Liver (tissue), 9 donors: ENCODE data around the gene GCNT2. TPM values are rescaled to one million over a fixed set of nuclear protein-coding genes. Genes with fewer than 3 reads are reported as not detected.

ENCODE experiments used
- DNase-seq: peaks from one replicate; pipeline ENCODE4 v3.0.0-alpha.2; 2017; ENCODE audit warnings: low spot score
- H3K27ac ChIP-seq, 2 donors: one replicate each; pipeline ENCODE4 v1.7.0; 2013; ENCODE audit warnings: inconsistent platforms in 2 of 2, low read length in 2 of 2, control low read depth in 1 of 2, low read depth in 1 of 2, mild to moderate bottlenecking in 1 of 2
- H3K27me3 ChIP-seq, 4 donors: one replicate each; pipeline versions ENCODE4 v1.6.1 to v1.7.0; 2013; ENCODE audit warnings: low read length in 3 of 4, inconsistent platforms in 1 of 4, mild to moderate bottlenecking in 1 of 4, moderate library complexity in 1 of 4; ENCODE audit not compliant: control insufficient read depth in 4 of 4, insufficient read depth in 4 of 4
- H3K36me3 ChIP-seq, 4 donors: one replicate each; pipeline versions ENCODE4 v1.6.1 to v1.7.0; 2013; ENCODE audit warnings: low read length in 3 of 4, mild to moderate bottlenecking in 3 of 4, low read depth in 1 of 4, moderate library complexity in 1 of 4; ENCODE audit not compliant: control insufficient read depth in 4 of 4, insufficient read depth in 3 of 4
- H3K4me1 ChIP-seq, 4 donors: one replicate each; pipeline versions ENCODE4 v1.6.1 to v1.7.0; 2013; ENCODE audit warnings: low read length in 3 of 4, mild to moderate bottlenecking in 3 of 4, moderate library complexity in 1 of 4; ENCODE audit not compliant: control insufficient read depth in 4 of 4, insufficient read depth in 4 of 4
- H3K4me3 ChIP-seq, 3 donors: one replicate each; pipeline versions ENCODE4 v1.6.1 to v1.7.0; 2013; ENCODE audit warnings: low read length in 3 of 3, control low read depth in 1 of 3, low read depth in 1 of 3, mild to moderate bottlenecking in 1 of 3
- H3K9ac ChIP-seq, 2 donors: one replicate each; pipeline ENCODE4 v1.7.0; 2013; ENCODE audit warnings: low read length in 2 of 2, mild to moderate bottlenecking in 2 of 2, moderate library complexity in 2 of 2, control low read depth in 1 of 2, low read depth in 1 of 2
- H3K9me3 ChIP-seq, 4 donors: one replicate each; pipeline versions ENCODE4 v1.6.1 to v1.7.0; 2013; ENCODE audit warnings: low read length in 3 of 4; ENCODE audit not compliant: control insufficient read depth in 4 of 4
- EGR1 ChIP-seq, 2 donors: IDR thresholded peaks; 2 replicates each; pipeline ENCODE4 v1.6.1; 2016 to 2018; ENCODE audit warnings: antibody characterized with exemption in 2 of 2, low read depth in 2 of 2
- FOXA1 ChIP-seq: IDR thresholded peaks from 2 replicates; pipeline ENCODE4 v1.6.1; 2016; ENCODE audit warnings: antibody characterized with exemption
- FOXA2 ChIP-seq: IDR thresholded peaks from 2 replicates; pipeline ENCODE4 v1.6.1; 2016; ENCODE audit warnings: antibody characterized with exemption
- GABPA ChIP-seq, 2 donors: IDR thresholded peaks in 1 of 2; conservative IDR thresholded peaks in 1 of 2; 2 replicates each; pipeline ENCODE4 v1.6.1; 2016; ENCODE audit warnings: antibody characterized with exemption in 2 of 2, mild to moderate bottlenecking in 1 of 2, moderate library complexity in 1 of 2
- HNF4A ChIP-seq, 2 donors: conservative IDR thresholded peaks; 2 replicates each; pipeline ENCODE4 v1.6.1; 2016; ENCODE audit warnings: antibody characterized with exemption in 2 of 2, mild to moderate bottlenecking in 2 of 2
- HNF4G ChIP-seq: IDR thresholded peaks from 2 replicates; pipeline ENCODE4 v1.6.1; 2016; ENCODE audit warnings: antibody characterized with exemption
- JUND ChIP-seq, 2 donors: IDR thresholded peaks; 2 replicates each; pipeline ENCODE4 v1.6.1; 2016; ENCODE audit warnings: antibody characterized with exemption in 2 of 2
- NR2F2 ChIP-seq: IDR thresholded peaks from 2 replicates; pipeline ENCODE4 v1.6.1; 2016; ENCODE audit warnings: antibody characterized with exemption
- RAD21 ChIP-seq, 2 donors: IDR thresholded peaks; 2 replicates each; pipeline ENCODE4 v1.6.1; 2016; ENCODE audit warnings: antibody characterized with exemption in 2 of 2, mild to moderate bottlenecking in 2 of 2
- RXRA ChIP-seq, 2 donors: IDR thresholded peaks; 2 replicates each; pipeline ENCODE4 v1.6.1; 2017 to 2018; ENCODE audit warnings: antibody characterized with exemption in 2 of 2, mild to moderate bottlenecking in 1 of 2
- SP1 ChIP-seq: IDR thresholded peaks from 2 replicates; pipeline ENCODE4 v1.6.1; 2018; ENCODE audit warnings: antibody characterized with exemption, mild to moderate bottlenecking
- TAF1 ChIP-seq: conservative IDR thresholded peaks from 2 replicates; pipeline ENCODE4 v1.6.1; 2016; ENCODE audit warnings: antibody characterized with exemption, mild to moderate bottlenecking
- YY1 ChIP-seq: IDR thresholded peaks from 2 replicates; pipeline ENCODE4 v1.6.1; 2016; ENCODE audit warnings: antibody characterized with exemption, mild to moderate bottlenecking
- WGBS: extraction: QIAGEN DNeasy Blood & Tissue Kit; methylation state at CpG from one replicate; pipeline ENCODE4 v1.1.7; 2013; 5-methylcytosine and 5-hydroxymethylcytosine counted together
- polyA plus RNA-seq, 2 donors: library from polyadenylated mRNA; stranded (reverse) in 1 of 2; unstranded in 1 of 2; fragments of 200-250 nt in 1 of 2; fragments of >200 nt in 1 of 2; fragmentation: Nextera tagmentation in 1 of 2; extraction: Ambion mirVana in 1 of 2; gene quantifications; one replicate each; pipeline versions ENCODE4 v1.2.1 to v1.2.3, GENCODE V29; 2013 to 2015
- total RNA-seq, 2 donors: library from RNA; depleted of rRNA; stranded (reverse); fragments of >200 nt; gene quantifications; one replicate each; pipeline ENCODE4 v1.2.3, GENCODE V29; 2014
- TF ChIP-seq, protein P1 (sequence below): IDR thresholded peaks from 2 replicates; pipeline ENCODE4 v1.6.1; 2016; ENCODE audit warnings: antibody characterized with exemption
- TF ChIP-seq, protein P2 (sequence below): IDR thresholded peaks from 2 replicates; pipeline ENCODE4 v1.6.1; 2016; ENCODE audit warnings: antibody characterized with exemption, mild to moderate bottlenecking
- TF ChIP-seq, protein P3 (sequence below): IDR thresholded peaks from 2 replicates; pipeline ENCODE4 v1.6.1; 2016; ENCODE audit warnings: antibody characterized with exemption
- TF ChIP-seq, protein P4 (sequence below): IDR thresholded peaks from 2 replicates; pipeline ENCODE4 v1.6.1; 2016; ENCODE audit warnings: antibody characterized with exemption
- TF ChIP-seq, protein P5 (sequence below): fragments of 150-350 bp; IDR thresholded peaks from 2 replicates; pipeline ENCODE4 v1.5.1; 2017; ENCODE audit warnings: improper control_type of control experiment, low read depth, low read length; ENCODE audit not compliant: missing input control
- donor health status: healthy.
- donor health status: healthy.
- donor health status: healthy.
- donor health status: healthy.
- donor health status: healthy.

GCNT2 gene
- total and polyA plus RNA-seq, 4 donors: 2.8 to 16.7 (median 4.2) TPM

DNA sequence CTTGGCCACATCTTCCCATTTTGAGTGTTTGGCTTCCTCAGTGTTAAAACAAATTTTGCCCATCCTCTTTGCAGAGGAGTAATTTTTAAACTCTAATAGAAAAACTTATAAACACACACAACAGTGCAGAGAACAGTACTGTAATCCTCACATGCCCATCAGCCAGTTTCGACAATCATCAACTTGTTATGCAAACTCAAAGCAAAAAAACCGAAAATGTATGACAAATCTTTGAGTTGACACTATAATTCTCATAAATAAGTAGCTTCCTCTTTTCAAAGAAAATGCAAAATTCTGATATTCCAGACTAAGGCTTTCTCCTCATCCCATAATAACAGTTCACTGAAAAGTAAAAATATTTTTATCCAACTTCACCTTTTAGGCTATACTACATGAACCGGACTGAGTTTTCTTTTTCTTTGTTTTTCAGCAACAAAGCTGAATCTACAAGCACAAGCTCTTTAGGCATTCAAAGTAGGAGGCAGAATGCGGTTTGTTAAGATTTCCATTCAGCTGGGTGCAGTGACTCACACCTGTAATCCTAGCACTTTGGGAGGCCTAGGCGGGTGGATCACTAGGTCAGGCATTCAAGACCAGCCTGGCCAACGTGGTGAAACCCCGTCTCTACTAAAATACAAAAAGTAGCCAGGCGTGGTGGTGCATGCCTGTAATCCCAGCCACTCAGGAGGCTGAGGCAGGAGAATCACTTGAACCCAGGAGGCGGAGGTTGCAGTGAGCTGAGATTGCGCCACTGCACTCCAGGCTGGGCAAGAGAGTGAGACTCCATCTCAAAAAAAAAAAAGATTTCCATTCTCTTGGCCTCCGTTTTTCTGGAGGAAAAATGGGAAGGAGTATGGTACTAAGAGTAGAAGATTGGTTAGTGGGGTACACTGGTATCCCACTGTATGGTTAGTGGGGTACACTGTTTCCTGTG lies 74.8 kb downstream of the GCNT2 start:
- no peak overlapping the region for H3K9ac ChIP-seq
- H3K9me3 ChIP-seq: no peaks in the 10 kb centered on the region
- H3K27me3 ChIP-seq: no peaks in the 10 kb centered on the region
- DNase-seq: no peak
- H3K4me3 ChIP-seq: no peak overlapping the region
- H3K27ac ChIP-seq: no peak overlapping the region
- H3K36me3 ChIP-seq: no peaks in the 10 kb centered on the region
- TF ChIP-seq EGR1 (IDR thresholded peaks at IDR 0.05; ENCODE audit: low read depth in 2 of 2) (no peak), NR2F2 (no peak)
- peaks cover 0 to 12% (median 5%) of the 10 kb centered on the region in 4 donors for H3K4me1 ChIP-seq
- 88% methylated on average over 11 of the region's 11 CpGs for WGBS

DNA sequence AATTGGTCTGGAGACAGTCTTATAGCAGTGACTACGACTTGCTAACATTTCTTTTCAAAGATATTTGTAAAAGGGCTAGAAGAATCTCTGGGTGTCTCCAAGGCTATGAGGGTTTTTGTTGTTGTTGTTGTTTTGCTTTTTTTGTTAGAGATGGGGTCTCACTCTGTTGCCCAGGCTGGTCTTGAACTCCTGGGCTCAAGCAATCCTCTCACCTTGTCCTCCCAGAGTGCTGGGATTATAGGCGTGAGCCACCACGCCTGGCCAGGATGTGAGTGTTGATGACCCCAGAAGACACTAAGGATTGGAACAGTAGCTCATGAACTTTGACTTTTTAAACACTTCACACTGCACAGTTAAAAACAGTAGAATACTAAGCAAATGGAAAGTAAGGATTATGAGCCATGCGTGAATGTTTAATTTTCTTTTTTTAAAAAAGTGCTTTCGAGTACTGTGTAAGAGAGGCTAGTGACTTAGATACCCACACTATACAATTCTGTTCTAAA lies 76.4 kb downstream of the GCNT2 start:
- TF ChIP-seq GABPA (IDR thresholded peaks at IDR 0.05 in 1 of 2, conservative IDR thresholded peaks at IDR 0.05 in 1 of 2): no peak
- TF ChIP-seq, protein P1, sequence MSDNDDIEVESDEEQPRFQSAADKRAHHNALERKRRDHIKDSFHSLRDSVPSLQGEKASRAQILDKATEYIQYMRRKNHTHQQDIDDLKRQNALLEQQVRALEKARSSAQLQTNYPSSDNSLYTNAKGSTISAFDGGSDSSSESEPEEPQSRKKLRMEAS: no peak
- TF ChIP-seq, protein P2, sequence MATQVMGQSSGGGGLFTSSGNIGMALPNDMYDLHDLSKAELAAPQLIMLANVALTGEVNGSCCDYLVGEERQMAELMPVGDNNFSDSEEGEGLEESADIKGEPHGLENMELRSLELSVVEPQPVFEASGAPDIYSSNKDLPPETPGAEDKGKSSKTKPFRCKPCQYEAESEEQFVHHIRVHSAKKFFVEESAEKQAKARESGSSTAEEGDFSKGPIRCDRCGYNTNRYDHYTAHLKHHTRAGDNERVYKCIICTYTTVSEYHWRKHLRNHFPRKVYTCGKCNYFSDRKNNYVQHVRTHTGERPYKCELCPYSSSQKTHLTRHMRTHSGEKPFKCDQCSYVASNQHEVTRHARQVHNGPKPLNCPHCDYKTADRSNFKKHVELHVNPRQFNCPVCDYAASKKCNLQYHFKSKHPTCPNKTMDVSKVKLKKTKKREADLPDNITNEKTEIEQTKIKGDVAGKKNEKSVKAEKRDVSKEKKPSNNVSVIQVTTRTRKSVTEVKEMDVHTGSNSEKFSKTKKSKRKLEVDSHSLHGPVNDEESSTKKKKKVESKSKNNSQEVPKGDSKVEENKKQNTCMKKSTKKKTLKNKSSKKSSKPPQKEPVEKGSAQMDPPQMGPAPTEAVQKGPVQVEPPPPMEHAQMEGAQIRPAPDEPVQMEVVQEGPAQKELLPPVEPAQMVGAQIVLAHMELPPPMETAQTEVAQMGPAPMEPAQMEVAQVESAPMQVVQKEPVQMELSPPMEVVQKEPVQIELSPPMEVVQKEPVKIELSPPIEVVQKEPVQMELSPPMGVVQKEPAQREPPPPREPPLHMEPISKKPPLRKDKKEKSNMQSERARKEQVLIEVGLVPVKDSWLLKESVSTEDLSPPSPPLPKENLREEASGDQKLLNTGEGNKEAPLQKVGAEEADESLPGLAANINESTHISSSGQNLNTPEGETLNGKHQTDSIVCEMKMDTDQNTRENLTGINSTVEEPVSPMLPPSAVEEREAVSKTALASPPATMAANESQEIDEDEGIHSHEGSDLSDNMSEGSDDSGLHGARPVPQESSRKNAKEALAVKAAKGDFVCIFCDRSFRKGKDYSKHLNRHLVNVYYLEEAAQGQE: no peak
- no peak for TF ChIP-seq FOXA2
- no peak for TF ChIP-seq TAF1
- TF ChIP-seq, protein P3, sequence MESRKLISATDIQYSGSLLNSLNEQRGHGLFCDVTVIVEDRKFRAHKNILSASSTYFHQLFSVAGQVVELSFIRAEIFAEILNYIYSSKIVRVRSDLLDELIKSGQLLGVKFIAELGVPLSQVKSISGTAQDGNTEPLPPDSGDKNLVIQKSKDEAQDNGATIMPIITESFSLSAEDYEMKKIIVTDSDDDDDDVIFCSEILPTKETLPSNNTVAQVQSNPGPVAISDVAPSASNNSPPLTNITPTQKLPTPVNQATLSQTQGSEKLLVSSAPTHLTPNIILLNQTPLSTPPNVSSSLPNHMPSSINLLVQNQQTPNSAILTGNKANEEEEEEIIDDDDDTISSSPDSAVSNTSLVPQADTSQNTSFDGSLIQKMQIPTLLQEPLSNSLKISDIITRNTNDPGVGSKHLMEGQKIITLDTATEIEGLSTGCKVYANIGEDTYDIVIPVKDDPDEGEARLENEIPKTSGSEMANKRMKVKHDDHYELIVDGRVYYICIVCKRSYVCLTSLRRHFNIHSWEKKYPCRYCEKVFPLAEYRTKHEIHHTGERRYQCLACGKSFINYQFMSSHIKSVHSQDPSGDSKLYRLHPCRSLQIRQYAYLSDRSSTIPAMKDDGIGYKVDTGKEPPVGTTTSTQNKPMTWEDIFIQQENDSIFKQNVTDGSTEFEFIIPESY: no peak
- TF ChIP-seq, protein P4, sequence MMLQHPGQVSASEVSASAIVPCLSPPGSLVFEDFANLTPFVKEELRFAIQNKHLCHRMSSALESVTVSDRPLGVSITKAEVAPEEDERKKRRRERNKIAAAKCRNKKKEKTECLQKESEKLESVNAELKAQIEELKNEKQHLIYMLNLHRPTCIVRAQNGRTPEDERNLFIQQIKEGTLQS: no peak
- TF ChIP-seq, protein P5, sequence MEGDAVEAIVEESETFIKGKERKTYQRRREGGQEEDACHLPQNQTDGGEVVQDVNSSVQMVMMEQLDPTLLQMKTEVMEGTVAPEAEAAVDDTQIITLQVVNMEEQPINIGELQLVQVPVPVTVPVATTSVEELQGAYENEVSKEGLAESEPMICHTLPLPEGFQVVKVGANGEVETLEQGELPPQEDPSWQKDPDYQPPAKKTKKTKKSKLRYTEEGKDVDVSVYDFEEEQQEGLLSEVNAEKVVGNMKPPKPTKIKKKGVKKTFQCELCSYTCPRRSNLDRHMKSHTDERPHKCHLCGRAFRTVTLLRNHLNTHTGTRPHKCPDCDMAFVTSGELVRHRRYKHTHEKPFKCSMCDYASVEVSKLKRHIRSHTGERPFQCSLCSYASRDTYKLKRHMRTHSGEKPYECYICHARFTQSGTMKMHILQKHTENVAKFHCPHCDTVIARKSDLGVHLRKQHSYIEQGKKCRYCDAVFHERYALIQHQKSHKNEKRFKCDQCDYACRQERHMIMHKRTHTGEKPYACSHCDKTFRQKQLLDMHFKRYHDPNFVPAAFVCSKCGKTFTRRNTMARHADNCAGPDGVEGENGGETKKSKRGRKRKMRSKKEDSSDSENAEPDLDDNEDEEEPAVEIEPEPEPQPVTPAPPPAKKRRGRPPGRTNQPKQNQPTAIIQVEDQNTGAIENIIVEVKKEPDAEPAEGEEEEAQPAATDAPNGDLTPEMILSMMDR: no peak
- no peak for TF ChIP-seq SP1
- no peak for TF ChIP-seq FOXA1
- no peak for TF ChIP-seq HNF4G
- no peak for TF ChIP-seq HNF4A (conservative IDR thresholded peaks at IDR 0.05)
- TF ChIP-seq YY1: no peak
- TF ChIP-seq RAD21 (IDR thresholded peaks at IDR 0.05): no peak
- TF ChIP-seq JUND (IDR thresholded peaks at IDR 0.05): no peak
- TF ChIP-seq RXRA (IDR thresholded peaks at IDR 0.05): no peak
- no peak for TF ChIP-seq NR2F2
- no peak for TF ChIP-seq EGR1 (IDR thresholded peaks at IDR 0.05; ENCODE audit: low read depth in 2 of 2)
- H3K27ac ChIP-seq: no peak overlapping the region
- H3K9ac ChIP-seq: no peak overlapping the region
- H3K36me3 ChIP-seq: no peaks in the 10 kb centered on the region
- WGBS: 53% methylated on average over 5 of the region's 5 CpGs
- DNase-seq: no peak
- no peaks in the 10 kb centered on the region for H3K9me3 ChIP-seq
- H3K4me1 ChIP-seq: peaks cover 4 to 19% (median 11%) of the 10 kb centered on the region in 4 donors
- H3K4me3 ChIP-seq: no peak overlapping the region
- no peaks in the 10 kb centered on the region for H3K27me3 ChIP-seq
